GM15510 (cell line): ENCODE results near the gene ANK3.

Experiments
- POLR2A ChIP-seq: IDR thresholded peaks from 3 replicates; pipeline ENCODE4 v1.6.1; 2011; ENCODE audit warnings: borderline replicate concordance; ENCODE audit not compliant: insufficient read length; ENCODE audit errors: extremely low read depth

The ANK3 gene

DNA sequence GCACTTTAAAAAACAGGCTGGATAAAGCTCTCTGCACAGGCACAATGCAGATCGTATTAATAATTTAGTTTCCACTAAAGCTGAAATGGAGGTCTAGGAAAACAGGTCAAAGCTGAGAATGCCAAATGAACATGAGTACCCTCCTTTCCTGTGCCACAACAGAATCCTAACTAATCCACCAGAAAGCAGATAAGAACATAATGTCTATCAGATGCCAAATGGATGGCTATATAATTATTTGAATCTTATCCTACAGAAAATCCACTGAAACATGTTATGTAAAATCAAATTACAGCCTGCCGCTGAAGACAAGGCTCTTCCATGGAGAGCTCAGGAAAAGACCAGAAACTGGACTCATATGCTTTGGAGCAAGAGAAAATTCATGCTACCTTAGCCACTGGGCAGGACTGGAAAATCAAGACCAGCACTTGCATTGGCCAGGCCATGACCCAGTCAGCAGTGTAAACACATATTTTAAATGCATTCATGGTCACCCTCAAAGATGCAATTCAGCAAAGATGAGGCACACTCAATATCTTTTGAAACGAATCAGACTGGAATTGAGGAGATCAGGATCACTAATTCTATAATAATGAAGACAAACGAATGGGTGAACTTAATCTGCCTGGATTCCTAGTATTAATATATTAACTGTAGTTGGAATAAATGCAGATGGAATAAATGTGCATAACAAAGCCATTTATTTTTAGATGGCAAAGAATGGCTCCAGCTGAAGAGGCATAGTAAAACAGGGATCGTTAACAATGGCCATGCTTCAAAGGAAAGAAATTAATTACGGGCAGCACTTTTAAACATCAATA lies 13.2 kb downstream of the ANK3 start:
- TF ChIP-seq POLR2A, result no peak

DNA sequence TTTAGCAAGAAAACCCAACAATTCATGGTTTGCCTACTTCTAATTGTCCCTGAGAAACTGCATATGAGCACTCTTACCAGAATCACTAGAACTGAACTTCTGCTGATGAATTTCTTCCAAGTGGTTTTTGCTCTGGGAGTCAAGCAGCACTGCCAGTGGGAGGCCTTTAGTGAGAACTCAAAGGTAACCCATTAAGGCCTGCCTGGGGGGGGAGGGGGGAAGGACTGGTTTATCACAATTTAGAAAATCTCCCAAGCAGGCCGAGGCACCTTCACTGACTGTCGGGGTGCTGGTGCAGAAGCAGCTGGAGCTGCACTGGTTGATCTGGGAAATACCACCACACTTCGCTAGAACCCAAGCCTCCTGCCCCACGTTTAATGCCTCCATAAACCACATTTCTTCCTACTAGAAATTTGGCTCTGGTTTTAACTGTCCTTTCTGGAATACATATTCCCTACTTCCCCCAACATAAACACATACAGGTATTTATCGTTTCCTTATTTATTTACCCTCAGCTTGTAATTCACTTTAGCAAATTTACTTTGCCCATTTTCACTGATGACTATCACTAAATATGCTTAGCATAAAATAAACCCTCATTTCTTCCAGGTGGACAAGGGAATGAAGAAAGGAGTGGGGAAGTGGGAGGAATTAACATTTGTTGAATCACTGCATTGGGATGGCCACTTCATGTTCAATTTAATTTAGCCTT lies 14.2 kb downstream of the ANK3 start:
- TF ChIP-seq POLR2A, result no peak

DNA sequence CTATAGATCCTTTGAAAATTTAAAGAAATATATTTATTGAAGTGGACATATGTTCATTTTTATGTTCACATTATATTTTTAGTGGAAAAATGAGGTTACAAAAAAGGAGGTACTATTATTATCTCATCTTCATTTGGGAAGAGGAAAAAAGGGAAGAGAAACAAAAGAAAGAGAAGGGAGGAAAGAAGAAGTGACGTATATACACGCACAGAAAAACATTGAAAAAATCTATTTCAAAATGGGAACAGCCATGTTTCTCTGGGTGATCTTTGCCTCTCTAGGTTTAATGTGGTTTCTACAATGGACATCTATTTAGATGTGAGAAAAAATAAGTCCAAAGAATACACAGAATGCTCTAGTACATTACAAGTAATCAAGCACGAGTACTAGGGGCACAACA lies 14.8 kb downstream of the ANK3 start:
- TF ChIP-seq POLR2A, result no peak

DNA sequence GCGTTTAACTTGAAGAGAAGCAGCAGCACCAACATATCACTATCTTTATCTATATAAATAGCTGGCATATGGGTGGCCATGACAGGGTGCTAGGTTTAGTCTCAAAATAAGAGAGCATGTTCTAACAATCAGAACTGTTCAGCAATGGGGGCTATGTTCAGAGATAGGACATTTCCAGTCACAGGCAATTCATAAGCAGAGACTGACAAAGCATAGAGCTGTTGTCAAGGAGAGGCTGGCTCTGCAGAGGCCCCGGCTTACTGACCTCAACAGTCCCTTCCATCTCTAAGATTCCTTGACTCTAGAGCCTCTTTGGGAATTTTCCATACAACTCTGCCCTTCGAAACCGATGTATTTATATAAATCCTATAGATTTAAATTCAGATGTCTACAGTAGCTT lies 17.2 kb downstream of the ANK3 start:
- TF ChIP-seq POLR2A, result no peak

DNA sequence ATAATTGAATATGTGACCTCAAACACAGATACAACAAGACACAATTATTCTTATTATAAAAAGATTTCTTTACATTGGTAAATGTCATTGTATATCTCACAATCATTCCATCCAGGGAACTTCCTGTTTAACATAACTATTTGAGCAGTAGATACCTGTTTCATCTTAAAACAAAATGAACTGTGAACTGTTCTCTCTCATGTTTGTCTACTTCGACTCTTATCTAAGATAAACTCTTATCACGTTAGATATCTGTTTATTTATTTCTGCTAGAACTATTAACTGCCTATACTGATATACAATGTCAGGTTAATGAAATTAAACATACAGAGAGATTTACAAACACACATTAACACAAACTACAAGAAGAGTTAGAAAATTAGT lies 20.1 kb downstream of the ANK3 start:
- no peak for TF ChIP-seq POLR2A

DNA sequence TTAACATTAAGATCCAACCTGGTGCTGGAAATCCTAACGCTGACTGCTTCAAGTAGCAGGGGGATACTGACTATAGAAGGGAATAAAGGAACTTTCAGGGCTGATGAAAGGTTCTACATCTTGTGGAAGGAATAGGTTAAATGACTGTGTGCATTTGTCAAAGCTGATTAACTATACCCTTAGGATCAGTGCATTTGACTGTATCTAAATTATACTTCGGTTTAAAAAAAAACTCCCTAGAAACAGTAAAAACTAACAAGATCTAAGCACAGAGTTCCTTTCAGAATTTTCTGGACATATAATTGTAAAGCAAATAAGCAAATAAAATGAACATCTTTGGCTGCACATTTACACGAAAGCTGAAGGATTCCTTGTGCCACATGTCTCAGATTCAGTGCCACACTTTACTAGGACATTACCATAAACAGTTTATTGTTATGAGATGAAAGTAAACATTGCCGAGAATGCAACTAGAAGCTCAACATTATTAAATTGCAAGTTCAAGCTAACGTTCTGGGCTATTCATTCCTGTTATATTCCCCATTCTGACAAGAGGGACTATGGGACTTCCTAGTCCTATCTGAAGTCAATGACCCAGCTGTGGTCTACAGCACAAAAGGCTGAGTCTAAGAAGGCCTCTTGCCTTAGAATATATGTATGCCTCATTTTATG lies 20.7 kb downstream of the ANK3 start:
- TF ChIP-seq POLR2A, result no peak

DNA sequence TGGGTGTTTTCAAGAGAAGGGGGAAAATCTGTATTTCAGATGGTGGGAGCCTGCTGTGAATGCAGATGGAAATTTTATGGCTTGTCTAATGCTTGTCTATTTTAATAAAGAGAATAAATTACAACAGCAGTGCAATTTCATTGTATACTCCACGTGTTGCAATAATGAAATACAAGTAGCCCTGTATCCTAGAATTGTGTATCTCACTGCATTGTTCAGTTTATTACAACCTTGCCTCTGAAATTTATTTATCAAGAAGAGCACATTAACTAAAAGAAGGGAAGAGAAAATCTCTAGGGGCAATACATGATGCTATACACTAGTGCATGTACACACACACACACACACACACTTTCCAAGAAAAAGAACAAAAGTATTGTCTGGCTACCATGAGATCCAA lies 21.8 kb downstream of the ANK3 start:
- TF ChIP-seq POLR2A, result no peak

DNA sequence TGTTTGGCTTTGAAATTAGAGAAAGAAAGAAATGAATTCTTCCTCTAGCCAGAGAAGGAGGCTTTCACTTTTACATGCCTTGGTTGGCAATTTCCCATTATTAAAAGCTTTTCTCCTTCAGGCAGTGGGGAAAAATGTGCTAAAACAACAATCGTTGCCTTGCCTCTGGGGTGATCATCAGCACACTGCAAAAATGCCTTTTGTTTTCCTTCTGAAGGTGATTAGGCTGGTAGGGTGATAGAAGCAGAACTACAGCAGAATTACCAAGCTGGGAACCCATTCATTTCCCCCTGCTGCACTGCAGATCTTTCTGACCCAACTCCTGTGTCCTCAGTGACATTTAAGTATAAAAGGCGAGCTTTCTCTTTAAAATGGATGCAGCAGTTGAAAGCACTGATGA lies 22.2 kb downstream of the ANK3 start:
- TF ChIP-seq POLR2A, result no peak

DNA sequence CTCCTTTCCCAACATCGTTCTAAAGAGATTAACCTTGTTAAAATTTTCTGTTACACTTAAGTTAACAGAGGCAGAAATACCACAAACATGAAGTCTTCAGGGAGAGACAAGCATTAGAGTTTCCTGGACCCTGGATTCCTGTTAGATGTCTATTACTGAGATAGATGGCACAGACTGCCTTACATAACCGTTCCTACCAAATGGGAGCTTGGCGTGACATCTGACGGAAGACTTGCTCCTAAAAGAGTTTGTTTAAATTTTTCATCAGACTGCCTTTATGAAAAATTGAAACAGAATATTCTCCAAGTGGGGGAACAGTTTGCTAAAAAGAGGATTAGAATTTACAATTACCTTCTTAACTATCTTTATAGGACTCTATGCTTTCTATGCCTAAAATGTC lies 22.7 kb downstream of the ANK3 start:
- TF ChIP-seq POLR2A, result no peak

DNA sequence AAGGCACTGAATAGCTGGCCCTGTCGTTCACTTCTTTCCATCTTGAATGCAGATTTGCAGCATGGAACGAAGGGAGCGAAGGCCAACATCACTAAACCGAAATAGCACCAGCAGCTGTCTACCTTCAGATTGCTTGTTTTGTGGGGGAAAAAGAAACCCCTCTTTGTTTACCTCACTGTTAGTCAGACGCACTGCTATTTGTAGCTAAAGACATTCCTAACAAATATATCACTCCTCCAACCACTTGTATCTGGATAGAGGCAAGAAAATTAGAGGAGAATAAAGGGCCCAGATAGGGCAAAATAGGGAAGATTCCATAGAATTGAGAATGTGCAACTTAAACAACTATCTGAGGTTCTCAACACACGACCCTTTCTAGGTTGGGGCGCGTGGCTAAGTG lies 26.5 kb downstream of the ANK3 start:
- no peak for TF ChIP-seq POLR2A

DNA sequence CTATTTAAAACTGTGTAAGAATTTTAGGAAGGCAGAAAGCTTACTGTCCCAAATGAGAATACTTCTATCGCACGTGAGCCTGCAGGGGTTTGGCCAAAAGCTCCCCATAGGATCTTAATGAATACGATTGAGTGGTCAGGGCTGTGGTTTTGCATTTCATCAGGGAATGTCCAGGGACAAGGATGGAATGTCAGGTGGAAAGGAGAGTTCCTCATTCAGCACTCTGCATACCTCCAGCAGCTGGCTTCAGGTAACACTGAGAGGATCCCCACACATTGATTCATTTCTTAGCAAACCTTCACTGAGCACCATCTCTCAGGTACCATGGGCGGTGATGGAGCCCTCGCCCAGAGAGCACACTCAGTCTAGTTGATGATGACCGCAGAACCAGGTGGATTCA lies 27.2 kb downstream of the ANK3 start:
- TF ChIP-seq POLR2A, result no peak

DNA sequence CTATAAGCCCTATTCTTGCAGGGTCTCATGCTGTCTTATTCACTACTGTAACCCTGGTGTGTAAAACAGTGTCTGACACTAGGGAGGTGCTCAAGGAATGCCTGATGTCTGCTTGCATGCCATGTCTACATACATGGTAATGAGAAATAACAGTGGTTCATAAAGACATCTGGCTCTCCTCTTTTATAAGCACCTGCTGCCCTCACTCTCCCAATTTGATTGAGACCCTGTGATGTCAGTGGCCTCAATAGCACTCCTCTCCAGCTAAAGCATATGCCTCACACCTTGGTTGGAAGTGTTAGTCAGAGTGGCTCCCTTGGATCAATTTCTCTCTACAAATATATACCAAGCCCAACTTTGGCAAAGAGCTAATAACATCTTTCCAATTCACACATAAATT lies 30.6 kb downstream of the ANK3 start:
- no peak for TF ChIP-seq POLR2A

DNA sequence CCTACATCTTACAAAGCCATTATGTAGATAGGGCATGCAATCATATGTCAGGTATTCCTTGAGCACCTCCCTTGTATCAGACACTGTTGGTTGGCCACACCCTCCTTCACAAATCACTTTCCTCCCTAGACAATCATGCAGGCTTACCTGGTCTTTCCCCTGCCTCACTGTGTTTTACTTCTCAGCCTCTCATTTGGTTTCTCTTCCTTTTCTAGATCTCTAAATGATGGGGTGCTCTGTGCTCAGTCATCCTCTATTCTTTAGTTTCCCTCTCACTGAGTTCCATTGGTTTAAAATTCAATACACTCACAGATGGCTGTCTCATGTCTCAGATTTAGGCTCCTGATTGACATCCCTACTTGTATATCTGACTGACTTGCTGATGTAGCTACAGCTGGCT lies 31.4 kb downstream of the ANK3 start:
- TF ChIP-seq POLR2A, result no peak

DNA sequence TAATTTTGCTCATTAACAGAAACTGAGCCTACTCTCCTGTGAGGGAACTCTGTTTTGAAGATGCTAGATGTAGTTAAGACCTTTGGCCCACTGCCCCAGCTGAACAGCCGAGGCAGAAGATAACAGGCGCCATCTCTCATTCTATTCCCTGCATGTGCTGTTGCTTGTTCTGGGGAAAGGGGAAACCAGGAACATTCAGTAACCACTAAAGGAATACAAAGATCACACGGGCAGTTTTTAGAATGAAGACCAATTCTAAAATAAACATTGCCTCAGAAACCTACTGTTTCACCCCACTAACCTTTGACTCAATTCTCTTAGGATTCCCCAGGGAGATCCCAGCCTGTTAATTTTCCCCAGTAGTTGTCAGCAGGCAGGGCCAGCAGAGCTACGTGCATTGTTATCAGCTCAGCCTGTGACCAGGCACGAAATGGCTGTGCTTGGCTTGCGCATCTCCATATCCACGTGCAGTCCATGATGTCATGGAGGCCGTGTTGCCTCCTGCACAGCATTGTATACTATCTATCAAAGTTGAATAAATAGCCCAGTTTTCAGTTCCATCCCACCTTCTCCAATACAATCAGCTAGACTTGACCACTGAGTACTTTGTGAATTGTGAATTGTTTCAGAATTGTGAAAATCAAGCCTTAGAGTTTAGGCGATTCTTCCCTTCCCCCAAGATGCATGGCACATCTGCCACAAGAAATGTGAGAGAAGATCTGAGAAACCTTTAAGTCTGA lies 36.0 kb downstream of the ANK3 start:
- no peak for TF ChIP-seq POLR2A

DNA sequence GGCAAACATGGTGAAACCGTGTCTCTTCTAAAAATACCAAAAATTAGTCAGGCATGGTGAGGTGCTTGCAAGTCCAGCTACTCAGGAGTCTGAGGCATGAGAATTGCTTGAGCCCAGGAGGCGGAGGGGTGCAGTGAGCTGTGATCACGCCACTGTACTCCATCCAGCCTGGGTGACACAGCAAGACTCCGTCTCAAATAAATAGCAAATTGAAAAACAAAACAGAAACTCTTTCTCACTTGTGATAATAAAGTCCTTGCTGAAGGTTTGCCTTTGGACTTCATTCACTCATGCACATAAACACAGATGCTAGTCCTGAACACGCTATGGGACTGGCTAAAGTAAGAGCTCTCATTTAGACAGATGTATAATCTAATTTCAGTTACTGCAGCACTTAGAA lies 37.6 kb downstream of the ANK3 start:
- TF ChIP-seq POLR2A, result no peak
